Measurements from ENCODE around the gene VPS36. TPM values are rescaled to one million over a fixed set of nuclear protein-coding genes. Genes with fewer than 3 reads are reported as not detected.
A peak's percentile ranks its signal among the peaks of the same experiment; 100 is the strongest.

Gene VPS36
- total RNA-seq, 1 donor from 2014 or later: 55.2 TPM

DNA sequence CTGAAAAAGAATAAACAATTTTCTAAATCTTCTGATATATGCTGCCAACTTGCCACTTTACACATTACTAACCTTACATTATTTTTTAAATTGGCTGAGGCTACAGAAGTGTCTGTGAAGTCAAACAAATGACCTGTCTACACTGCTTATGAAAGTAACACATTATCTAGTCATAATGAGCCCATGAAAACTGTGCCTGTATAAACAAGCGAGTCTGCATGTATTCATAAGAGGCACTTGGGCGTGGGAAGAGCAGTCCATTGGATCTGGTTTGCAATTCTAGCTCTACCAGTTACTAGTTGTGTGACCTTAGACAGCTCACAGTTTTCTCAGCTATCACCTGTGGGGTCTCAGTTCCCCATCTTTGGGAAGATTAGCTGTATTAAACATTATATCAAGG lies 3.1 kb downstream of the VPS36 start:
- no peak for DNase-seq (ENCODE audit: low spot score in 2 of 2, unreplicated experiment in 2 of 2)
- H3K9me3 Mint-ChIP-seq: no peaks in the 10 kb centered on the region
- H3K27ac Mint-ChIP-seq: no peak overlapping the region
- peaks cover 2% of the 10 kb centered on the region for H3K36me3 Mint-ChIP-seq
- TF ChIP-seq, protein P1, sequence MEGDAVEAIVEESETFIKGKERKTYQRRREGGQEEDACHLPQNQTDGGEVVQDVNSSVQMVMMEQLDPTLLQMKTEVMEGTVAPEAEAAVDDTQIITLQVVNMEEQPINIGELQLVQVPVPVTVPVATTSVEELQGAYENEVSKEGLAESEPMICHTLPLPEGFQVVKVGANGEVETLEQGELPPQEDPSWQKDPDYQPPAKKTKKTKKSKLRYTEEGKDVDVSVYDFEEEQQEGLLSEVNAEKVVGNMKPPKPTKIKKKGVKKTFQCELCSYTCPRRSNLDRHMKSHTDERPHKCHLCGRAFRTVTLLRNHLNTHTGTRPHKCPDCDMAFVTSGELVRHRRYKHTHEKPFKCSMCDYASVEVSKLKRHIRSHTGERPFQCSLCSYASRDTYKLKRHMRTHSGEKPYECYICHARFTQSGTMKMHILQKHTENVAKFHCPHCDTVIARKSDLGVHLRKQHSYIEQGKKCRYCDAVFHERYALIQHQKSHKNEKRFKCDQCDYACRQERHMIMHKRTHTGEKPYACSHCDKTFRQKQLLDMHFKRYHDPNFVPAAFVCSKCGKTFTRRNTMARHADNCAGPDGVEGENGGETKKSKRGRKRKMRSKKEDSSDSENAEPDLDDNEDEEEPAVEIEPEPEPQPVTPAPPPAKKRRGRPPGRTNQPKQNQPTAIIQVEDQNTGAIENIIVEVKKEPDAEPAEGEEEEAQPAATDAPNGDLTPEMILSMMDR (IDR thresholded peaks at IDR 0.05; ENCODE audit: unreplicated experiment): no peak
- no peaks in the 10 kb centered on the region for H3K27me3 Mint-ChIP-seq (ENCODE audit: low read depth)
- no peak overlapping the region for H3K4me3 Mint-ChIP-seq
- H3K4me1 Mint-ChIP-seq: peaks cover 20% of the 10 kb centered on the region

- DNase-seq (ENCODE audit: low spot score in 2 of 2, unreplicated experiment in 2 of 2): no peak
These were observed 4.2 kb downstream of the VPS36 start for GRCh38 chr13:52446265-52446664.

DNA sequence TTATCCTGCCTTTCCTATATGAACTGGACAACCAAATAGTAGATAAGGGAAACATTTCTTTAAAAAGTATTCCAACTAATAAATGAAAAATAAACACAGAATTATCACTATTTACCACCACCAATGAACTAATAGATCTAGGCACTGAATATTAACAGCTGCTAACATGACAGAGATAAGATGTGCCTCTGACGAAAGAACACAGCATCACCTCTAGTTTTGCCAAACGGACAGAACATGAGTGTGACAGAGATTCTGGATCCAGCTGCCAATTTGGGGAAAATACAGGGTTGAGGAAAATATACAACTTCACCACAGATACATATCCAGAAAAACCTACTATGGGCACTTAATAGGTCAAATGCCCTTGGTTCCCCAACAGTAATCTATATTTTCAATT lies 18.0 kb downstream of the VPS36 start:
- Mint-ChIP-seq H3K4me3 (no peak overlapping the region), H3K36me3 (peaks cover 33% of the 10 kb centered on the region), H3K27me3 (ENCODE audit: low read depth) (no peaks in the 10 kb centered on the region), H3K27ac (no peak overlapping the region), H3K4me1 (peaks cover 9% of the 10 kb centered on the region), H3K9me3 (no peaks in the 10 kb centered on the region)
- DNase-seq (ENCODE audit: low spot score in 2 of 2, unreplicated experiment in 2 of 2): no peak
- TF ChIP-seq, protein P1 (IDR thresholded peaks at IDR 0.05; ENCODE audit: unreplicated experiment): no peak

More at GRCh38 chr13:52446265-52446664, 4.2 kb downstream of the VPS36 start:
- H3K27me3 Mint-ChIP-seq (ENCODE audit: low read depth): no peaks in the 10 kb centered on the region
- no peak overlapping the region for H3K4me3 Mint-ChIP-seq
- H3K27ac Mint-ChIP-seq: peak overlapping the region; percentile 21
- TF ChIP-seq, protein P1 (IDR thresholded peaks at IDR 0.05; ENCODE audit: unreplicated experiment): no peak
- H3K36me3 Mint-ChIP-seq: peaks cover 2% of the 10 kb centered on the region
- no peaks in the 10 kb centered on the region for H3K9me3 Mint-ChIP-seq
- H3K4me1 Mint-ChIP-seq: peaks cover 20% of the 10 kb centered on the region

DNA sequence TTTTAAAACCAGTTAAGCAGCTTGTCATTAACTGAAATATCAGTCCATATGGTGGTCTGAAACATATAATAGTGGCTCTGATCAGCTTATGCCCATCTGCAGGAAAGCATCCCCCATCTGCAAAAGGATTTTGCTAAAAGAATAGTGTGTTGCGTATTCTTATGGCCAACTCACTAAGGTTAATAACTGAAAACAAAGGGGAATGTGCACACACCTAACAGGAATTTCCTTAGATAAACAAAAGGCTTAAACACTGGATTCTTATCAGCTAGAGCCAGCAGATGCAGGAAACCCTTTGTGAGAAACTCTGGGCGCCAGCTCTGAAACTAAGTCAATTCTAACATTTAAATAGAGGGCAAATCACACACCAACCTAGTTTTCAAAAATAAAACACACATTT lies 22.1 kb downstream of the VPS36 start:
- H3K4me3 Mint-ChIP-seq: no peak overlapping the region
- no peaks in the 10 kb centered on the region for H3K9me3 Mint-ChIP-seq
- TF ChIP-seq, protein P1 (IDR thresholded peaks at IDR 0.05; ENCODE audit: unreplicated experiment): no peak
- peaks cover 9% of the 10 kb centered on the region for H3K4me1 Mint-ChIP-seq
- H3K27ac Mint-ChIP-seq: peak overlapping the region; percentile 79
- H3K36me3 Mint-ChIP-seq: peaks cover 31% of the 10 kb centered on the region
- DNase-seq (ENCODE audit: low spot score in 2 of 2, unreplicated experiment in 2 of 2): no peak
- no peaks in the 10 kb centered on the region for H3K27me3 Mint-ChIP-seq (ENCODE audit: low read depth)

- Mint-ChIP-seq H3K27ac (no peak overlapping the region), H3K27me3 (ENCODE audit: low read depth) (no peaks in the 10 kb centered on the region), H3K36me3 (peaks cover 48% of the 10 kb centered on the region), H3K4me3 (no peak overlapping the region), H3K4me1 (no peaks in the 10 kb centered on the region), H3K9me3 (peaks cover 7% of the 10 kb centered on the region)
- DNase-seq (ENCODE audit: low spot score in 2 of 2, unreplicated experiment in 2 of 2): no peak
- TF ChIP-seq, protein P1 (IDR thresholded peaks at IDR 0.05; ENCODE audit: unreplicated experiment): no peak
These were observed 29.2 kb downstream of the VPS36 start for GRCh38 chr13:52421216-52421615.

DNA sequence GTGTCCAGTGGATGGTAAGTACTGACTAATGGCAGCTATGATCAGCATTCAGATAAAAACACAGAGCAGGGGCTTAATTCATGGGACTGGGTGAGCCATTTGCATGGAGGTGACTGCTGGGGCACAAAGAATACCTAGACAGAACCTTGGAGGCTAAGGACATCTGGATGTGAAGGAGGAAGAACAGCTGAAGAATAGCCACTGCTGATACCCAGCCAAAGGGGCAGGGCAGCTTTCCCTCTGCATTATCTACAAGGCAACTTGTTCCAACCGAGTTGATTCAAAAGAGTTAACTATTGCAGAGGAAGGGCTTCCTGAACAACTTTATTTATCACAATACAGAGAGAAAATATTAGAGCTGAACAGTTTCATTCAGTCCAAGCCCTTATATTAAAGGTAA lies 31.4 kb downstream of the VPS36 start:
- TF ChIP-seq, protein P1 (IDR thresholded peaks at IDR 0.05; ENCODE audit: unreplicated experiment): no peak
- no peak overlapping the region for H3K27ac Mint-ChIP-seq
- H3K4me1 Mint-ChIP-seq: peaks cover 9% of the 10 kb centered on the region
- H3K36me3 Mint-ChIP-seq: peaks cover 42% of the 10 kb centered on the region
- H3K4me3 Mint-ChIP-seq: no peak overlapping the region
- H3K27me3 Mint-ChIP-seq (ENCODE audit: low read depth): no peaks in the 10 kb centered on the region
- no peak for DNase-seq (ENCODE audit: low spot score in 2 of 2, unreplicated experiment in 2 of 2)
- H3K9me3 Mint-ChIP-seq: peaks cover 7% of the 10 kb centered on the region

Measured in mesothelial cell of epicardium (in vitro differentiated cells).